ENCODE results near the gene PRKCA. TPM values are rescaled to one million over a fixed set of nuclear protein-coding genes. Genes with fewer than 3 reads are reported as not detected.
"Not testable (repeated sequence)": the region's sequence is repeated elsewhere in the genome, so short reads cannot be mapped to it uniquely, and the experiment has no call there.

PRKCA gene
- total and polyA plus RNA-seq, 10 of the 15 experiments (the other 5 are each of a cell fraction or from before 2014, with no cell fraction given), result 0.11 to 14.6 (median 0.72) TPM

GRCh38 chr17:66345264-66345663, 42.9 kb downstream of the PRKCA start:
- no peak for ATAC-seq
- no peak for TF ChIP-seq YY1 (IDR thresholded peaks at IDR 0.05; ENCODE audit: low read depth, low read length)
- TF ChIP-seq ZNF384 (IDR thresholded peaks at IDR 0.05; ENCODE audit: borderline replicate concordance, low read depth, low read length), result no peak
- TF ChIP-seq ZNF24 (IDR thresholded peaks at IDR 0.05), result no peak
- no peak for TF ChIP-seq HCFC1 (IDR thresholded peaks at IDR 0.05; ENCODE audit: low read length)
- TF ChIP-seq JUND (IDR thresholded peaks at IDR 0.05; ENCODE audit: low read depth, low read length), result no peak
- no peak for TF ChIP-seq FOXM1 (IDR thresholded peaks at IDR 0.05; ENCODE audit: low read depth, low read length)
- no peak for TF ChIP-seq SMAD5 (IDR thresholded peaks at IDR 0.05; ENCODE audit: low read depth)
- no peak for TF ChIP-seq ATF7 (IDR thresholded peaks at IDR 0.05; ENCODE audit: low read depth)
- no peak for TF ChIP-seq ZNF207 (IDR thresholded peaks at IDR 0.05; ENCODE audit: borderline replicate concordance)
- no peak for TF ChIP-seq NR2C1 (IDR thresholded peaks at IDR 0.05)
- no peak for TF ChIP-seq SUZ12 (IDR thresholded peaks at IDR 0.05; ENCODE audit: unreplicated experiment)
- no peak for TF ChIP-seq CREB1 (IDR thresholded peaks at IDR 0.05; ENCODE audit: low read depth)
- Histone ChIP-seq H3K27ac (ENCODE audit: control insufficient read depth, insufficient read depth) (no peak overlapping the region), H4K20me1 (ENCODE audit: control insufficient read depth, insufficient read depth) (no peaks in the 10 kb centered on the region), H3K36me3 (ENCODE audit: control insufficient read depth in 2 of 2, insufficient read depth in 2 of 2, low read length in 1 of 2) (no peaks in the 10 kb centered on the region), H3K4me3 (no peak overlapping the region), H3K9me3 (replicated peaks; ENCODE audit: control insufficient read depth, insufficient read depth, low read length) (no peaks in the 10 kb centered on the region), H3K27me3 (replicated peaks in 1 of 2; ENCODE audit: control insufficient read depth in 2 of 2, insufficient read depth in 2 of 2, low read length in 1 of 2) (no peaks in the 10 kb centered on the region), H3K9ac (ENCODE audit: control insufficient read depth, insufficient read depth, low read length) (no peak overlapping the region), H2AFZ (ENCODE audit: control insufficient read depth, low read depth, low read length) (no peak overlapping the region), H3K4me1 (ENCODE audit: control insufficient read depth, insufficient read depth, low read length) (no peaks in the 10 kb centered on the region), H3K4me2 (ENCODE audit: control insufficient read depth, insufficient read depth) (no peak overlapping the region), H3K79me2 (ENCODE audit: control insufficient read depth, insufficient read depth, low read length) (no peaks in the 10 kb centered on the region)
- FAIRE-seq, result no peak
- ChIA-PET SMC1A (ENCODE audit: uncharacterized antibody, unreplicated experiment) (interaction anchor here (1.3 kb wide), 1 partner anchor 19 kb away, joined by 4 read pairs; no protein-coding TSS in a partner anchor), CTCF (interaction anchor here (0.6 kb wide), 1 partner anchor 16 kb away, joined by 3 read pairs; no protein-coding TSS in a partner anchor), POLR2A (no interaction called here), RAD21 (ENCODE audit: unreplicated experiment) (no interaction called here)
- 3% methylated on average over 4 of the region's 4 CpGs for WGBS (ENCODE audit: insufficient coverage, insufficient replicate concordance, low lambda C conversion rate, missing lambda C conversion rate)
- in situ Hi-C loops (cut with MboI) (no loop called here), intact Hi-C loops (cut with micrococcal nuclease; ENCODE audit: unreplicated experiment) (no loop called here)
- DNase-seq (ENCODE audit: low read depth, low spot score), result no peak
- BruUV-seq (replicated peaks), result no TSS peak

GRCh38 chr17:66345949-66346638, 43.7 kb downstream of the PRKCA start:
- ChIA-PET CTCF (interaction anchor here (1.5 kb wide), 1 partner anchor 30 kb away, joined by 3 read pairs; no protein-coding TSS in a partner anchor), SMC1A (ENCODE audit: uncharacterized antibody, unreplicated experiment) (interaction anchor here (1.3 kb wide), 1 partner anchor 20 kb away, joined by 4 read pairs; no protein-coding TSS in a partner anchor), POLR2A (interaction anchor here (0.6 kb wide), 1 partner anchor 195 kb away, joined by 3 read pairs; no protein-coding TSS in a partner anchor)
- WGBS (ENCODE audit: insufficient coverage, insufficient replicate concordance, low lambda C conversion rate, missing lambda C conversion rate), result 50% methylated on average over 12 of the region's 12 CpGs
- ATAC-seq; H2AFZ ChIP-seq (ENCODE audit: control insufficient read depth, low read depth, low read length); H4K20me1 ChIP-seq (ENCODE audit: control insufficient read depth, insufficient read depth); in situ Hi-C loops (cut with MboI); intact Hi-C loops (cut with micrococcal nuclease; ENCODE audit: unreplicated experiment); H3K36me3 ChIP-seq (ENCODE audit: control insufficient read depth in 2 of 2, insufficient read depth in 2 of 2, low read length in 1 of 2); DNase-seq (ENCODE audit: low read depth, low spot score); BruUV-seq (replicated peaks); H3K4me2 ChIP-seq (ENCODE audit: control insufficient read depth, insufficient read depth); H3K9me3 ChIP-seq (replicated peaks; ENCODE audit: control insufficient read depth, insufficient read depth, low read length); H3K79me2 ChIP-seq (ENCODE audit: control insufficient read depth, insufficient read depth, low read length); H3K27me3 ChIP-seq (replicated peaks in 1 of 2; ENCODE audit: control insufficient read depth in 2 of 2, insufficient read depth in 2 of 2, low read length in 1 of 2); H3K9ac ChIP-seq (ENCODE audit: control insufficient read depth, insufficient read depth, low read length); H3K27ac ChIP-seq (ENCODE audit: control insufficient read depth, insufficient read depth); FAIRE-seq; H3K4me3 ChIP-seq; H3K4me1 ChIP-seq (ENCODE audit: control insufficient read depth, insufficient read depth, low read length); RAD21 ChIA-PET (ENCODE audit: unreplicated experiment): not testable (repeated sequence)

All from GM12878 (cell line).